MM.1S (cell line): ENCODE measurements around the gene DMGDH.

Experiments used
- EZH2phosphoT487 ChIP-seq: fragments of 300-600 bp; sonication (generic); IDR thresholded peaks from 2 replicates; pipeline ENCODE4 v1.6.1; 2018; ENCODE audit warnings: antibody characterized with exemption, low read length
- TF ChIP-seq, protein P1 (sequence below): fragments of 300-600 bp; sonication (generic); IDR thresholded peaks from 2 replicates; pipeline ENCODE4 v1.5.1; 2016; ENCODE audit warnings: antibody characterized with exemption, low read length, mixed read lengths

DNA sequence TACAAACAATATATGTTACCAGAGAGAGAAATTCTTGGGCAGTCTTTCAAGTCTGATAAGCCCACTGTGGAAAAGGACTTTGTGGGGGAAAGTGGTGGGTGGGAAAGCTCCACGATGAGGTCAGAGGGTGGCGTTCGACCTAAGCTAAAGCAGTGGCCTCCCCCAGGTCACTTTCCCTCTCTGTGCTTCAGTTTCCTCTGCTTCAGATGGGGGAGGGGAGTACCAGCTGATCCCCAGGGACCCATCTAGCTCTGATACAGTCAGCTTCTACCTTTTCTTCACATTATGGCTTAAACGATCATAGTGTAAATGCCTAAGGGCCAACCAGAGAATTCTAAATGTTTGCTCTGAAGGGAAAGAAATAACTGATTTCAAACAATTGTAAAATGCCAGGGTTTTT lies 47.7 kb downstream of the DMGDH start:
- no peak for TF ChIP-seq EZH2phosphoT487
- TF ChIP-seq, protein P1, sequence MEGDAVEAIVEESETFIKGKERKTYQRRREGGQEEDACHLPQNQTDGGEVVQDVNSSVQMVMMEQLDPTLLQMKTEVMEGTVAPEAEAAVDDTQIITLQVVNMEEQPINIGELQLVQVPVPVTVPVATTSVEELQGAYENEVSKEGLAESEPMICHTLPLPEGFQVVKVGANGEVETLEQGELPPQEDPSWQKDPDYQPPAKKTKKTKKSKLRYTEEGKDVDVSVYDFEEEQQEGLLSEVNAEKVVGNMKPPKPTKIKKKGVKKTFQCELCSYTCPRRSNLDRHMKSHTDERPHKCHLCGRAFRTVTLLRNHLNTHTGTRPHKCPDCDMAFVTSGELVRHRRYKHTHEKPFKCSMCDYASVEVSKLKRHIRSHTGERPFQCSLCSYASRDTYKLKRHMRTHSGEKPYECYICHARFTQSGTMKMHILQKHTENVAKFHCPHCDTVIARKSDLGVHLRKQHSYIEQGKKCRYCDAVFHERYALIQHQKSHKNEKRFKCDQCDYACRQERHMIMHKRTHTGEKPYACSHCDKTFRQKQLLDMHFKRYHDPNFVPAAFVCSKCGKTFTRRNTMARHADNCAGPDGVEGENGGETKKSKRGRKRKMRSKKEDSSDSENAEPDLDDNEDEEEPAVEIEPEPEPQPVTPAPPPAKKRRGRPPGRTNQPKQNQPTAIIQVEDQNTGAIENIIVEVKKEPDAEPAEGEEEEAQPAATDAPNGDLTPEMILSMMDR = no peak
